ENCODE data around the gene DAB1. TPM values are rescaled to one million over a fixed set of nuclear protein-coding genes. Genes with fewer than 3 reads are reported as not detected.

Gene DAB1
- total and polyA plus RNA-seq, 5 donors from 2014 or later: 0.87 to 5.1 (median 4.0) TPM

- H3K27ac ChIP-seq (ENCODE audit: insufficient read depth, low read length, poor library complexity, severe bottlenecking): no peak overlapping the region
- H3K36me3 ChIP-seq (ENCODE audit: control insufficient read depth, insufficient read depth, low read length): no peaks in the 10 kb centered on the region
- no peak overlapping the region for H3K4me3 ChIP-seq (ENCODE audit: low read depth, low read length)
- ATAC-seq (ENCODE audit: low read depth in 2 of 2): no peak
- no peaks in the 10 kb centered on the region for H3K27me3 ChIP-seq (ENCODE audit: control insufficient read depth, insufficient read depth, low read length)
- H3K4me1 ChIP-seq (ENCODE audit: control insufficient read depth, insufficient read depth, low read length, poor library complexity, severe bottlenecking): no peaks in the 10 kb centered on the region
- no peaks in the 10 kb centered on the region for H3K9me3 ChIP-seq (ENCODE audit: control insufficient read depth in 2 of 2, low read length in 2 of 2)
- DNase-seq: no peak
- no peaks in the 10 kb centered on the region for H3K4me1 Mint-ChIP-seq
- H3K27me3 Mint-ChIP-seq: no peaks in the 10 kb centered on the region
- peaks cover 0 to 4% (median 0%) of the 10 kb centered on the region in 7 donors for H3K9me3 Mint-ChIP-seq
- no peaks in the 10 kb centered on the region for H3K36me3 Mint-ChIP-seq
- H3K4me3 Mint-ChIP-seq: no peak overlapping the region
- no peak overlapping the region for H3K27ac Mint-ChIP-seq
These were observed 314.0 kb downstream of the DAB1 start for GRCh38 chr1:57109883-57110282.

- DNase-seq (no peak), ATAC-seq (ENCODE audit: low read depth in 2 of 2) (no peak)
- Mint-ChIP-seq H3K4me3 (no peak overlapping the region), H3K4me1 (no peaks in the 10 kb centered on the region), H3K36me3 (no peaks in the 10 kb centered on the region), H3K27me3 (no peaks in the 10 kb centered on the region), H3K9me3 (peaks cover 0 to 4% (median 0%) of the 10 kb centered on the region in 7 donors), H3K27ac (no peak overlapping the region)
- Histone ChIP-seq H3K36me3 (ENCODE audit: control insufficient read depth, insufficient read depth, low read length) (no peaks in the 10 kb centered on the region), H3K27me3 (ENCODE audit: control insufficient read depth, insufficient read depth, low read length) (no peaks in the 10 kb centered on the region), H3K9me3 (ENCODE audit: control insufficient read depth in 2 of 2, low read length in 2 of 2) (no peaks in the 10 kb centered on the region), H3K4me1 (ENCODE audit: control insufficient read depth, insufficient read depth, low read length, poor library complexity, severe bottlenecking) (no peaks in the 10 kb centered on the region), H3K27ac (ENCODE audit: insufficient read depth, low read length, poor library complexity, severe bottlenecking) (no peak overlapping the region), H3K4me3 (ENCODE audit: low read depth, low read length) (no peak overlapping the region)
These were observed 314.6 kb downstream of the DAB1 start for GRCh38 chr1:57109247-57109646.

- ATAC-seq (ENCODE audit: low read depth in 2 of 2) (no peak), DNase-seq (no peak)
- Mint-ChIP-seq H3K27ac (no peak overlapping the region), H3K4me1 (no peaks in the 10 kb centered on the region), H3K9me3 (peaks cover 0 to 4% (median 0%) of the 10 kb centered on the region in 7 donors), H3K4me3 (no peak overlapping the region), H3K36me3 (no peaks in the 10 kb centered on the region), H3K27me3 (no peaks in the 10 kb centered on the region)
- no peaks in the 10 kb centered on the region for H3K9me3 ChIP-seq (ENCODE audit: control insufficient read depth in 2 of 2, low read length in 2 of 2)
- H3K27me3 ChIP-seq (ENCODE audit: control insufficient read depth, insufficient read depth, low read length): no peaks in the 10 kb centered on the region
- no peaks in the 10 kb centered on the region for H3K4me1 ChIP-seq (ENCODE audit: control insufficient read depth, insufficient read depth, low read length, poor library complexity, severe bottlenecking)
- no peak overlapping the region for H3K4me3 ChIP-seq (ENCODE audit: low read depth, low read length)
- no peak overlapping the region for H3K27ac ChIP-seq (ENCODE audit: insufficient read depth, low read length, poor library complexity, severe bottlenecking)
- H3K36me3 ChIP-seq (ENCODE audit: control insufficient read depth, insufficient read depth, low read length): no peaks in the 10 kb centered on the region
These were observed 317.6 kb downstream of the DAB1 start for GRCh38 chr1:57106296-57106695.

DNA sequence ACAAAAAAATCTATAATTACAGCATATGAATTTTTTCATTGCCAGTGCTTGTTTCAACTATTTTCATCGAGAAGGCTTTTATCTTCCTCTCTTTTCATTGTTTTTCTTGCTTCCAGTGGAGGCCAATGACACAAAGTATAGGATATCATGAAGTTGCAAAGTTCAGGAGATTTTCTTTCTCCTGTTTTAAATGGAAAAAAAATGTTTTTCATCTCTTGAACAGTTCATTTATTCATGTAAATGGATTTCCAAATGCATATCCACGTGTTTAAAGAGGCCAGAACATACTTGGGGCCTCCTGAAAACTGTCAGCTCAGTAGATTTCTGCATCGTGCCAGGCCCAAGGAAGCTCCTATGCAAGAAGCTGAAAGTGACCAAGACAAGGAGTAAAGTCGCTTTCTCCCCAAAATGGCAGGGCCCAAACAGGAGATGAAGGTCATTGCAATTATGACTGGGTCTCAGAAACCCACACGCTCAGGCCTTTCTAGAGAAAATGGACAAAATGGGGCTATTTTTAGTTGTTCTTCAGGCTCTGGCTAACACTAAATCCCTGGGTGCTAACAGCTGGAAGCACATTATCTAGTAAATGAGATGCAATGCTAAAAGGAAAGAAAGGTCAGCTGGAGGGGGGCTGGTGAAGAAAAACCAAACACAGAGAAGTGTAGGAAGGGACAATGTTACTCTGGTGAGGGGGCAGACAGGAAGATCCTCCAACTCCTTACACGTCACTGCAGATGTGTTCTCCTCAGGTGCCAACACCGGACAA is 321.1 kb downstream of the DAB1 start:
- H3K4me3 Mint-ChIP-seq: no peak overlapping the region
- ATAC-seq (ENCODE audit: low read depth in 2 of 2): no peak
- Histone ChIP-seq H3K4me3 (ENCODE audit: low read depth, low read length) (no peak overlapping the region), H3K4me1 (ENCODE audit: control insufficient read depth, insufficient read depth, low read length, poor library complexity, severe bottlenecking) (no peaks in the 10 kb centered on the region), H3K27ac (ENCODE audit: insufficient read depth, low read length, poor library complexity, severe bottlenecking) (no peak overlapping the region), H3K9me3 (ENCODE audit: control insufficient read depth in 2 of 2, low read length in 2 of 2) (no peaks in the 10 kb centered on the region), H3K36me3 (ENCODE audit: control insufficient read depth, insufficient read depth, low read length) (no peaks in the 10 kb centered on the region), H3K27me3 (ENCODE audit: control insufficient read depth, insufficient read depth, low read length) (no peaks in the 10 kb centered on the region)
- no peaks in the 10 kb centered on the region for H3K4me1 Mint-ChIP-seq
- H3K27ac Mint-ChIP-seq: no peak overlapping the region
- peaks cover 0 to 5% (median 0%) of the 10 kb centered on the region in 7 donors for H3K9me3 Mint-ChIP-seq
- no peak for DNase-seq
- no peaks in the 10 kb centered on the region for H3K36me3 Mint-ChIP-seq
- H3K27me3 Mint-ChIP-seq: no peaks in the 10 kb centered on the region

DNA sequence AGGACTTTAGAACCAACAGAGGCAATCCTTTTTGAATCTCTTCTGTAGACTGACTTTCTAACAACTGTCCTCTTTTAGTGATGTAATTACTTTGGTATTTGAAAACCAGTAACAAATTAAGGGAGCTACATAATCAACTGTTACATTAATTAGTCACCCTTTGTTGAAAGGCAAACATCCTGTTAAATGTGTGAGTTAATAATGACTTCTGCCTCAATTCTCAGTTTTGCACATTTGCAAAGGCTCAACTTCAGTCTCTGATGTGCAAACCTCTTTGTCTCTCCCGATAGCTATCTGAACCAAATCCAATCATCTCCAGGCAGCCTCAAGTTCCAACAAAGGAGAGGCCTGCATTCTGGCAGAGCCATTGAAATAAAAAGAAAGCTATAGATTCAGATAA is 322.7 kb downstream of the DAB1 start:
- Histone ChIP-seq H3K36me3 (ENCODE audit: control insufficient read depth, insufficient read depth, low read length) (no peaks in the 10 kb centered on the region), H3K4me1 (ENCODE audit: control insufficient read depth, insufficient read depth, low read length, poor library complexity, severe bottlenecking) (no peaks in the 10 kb centered on the region), H3K9me3 (ENCODE audit: control insufficient read depth in 2 of 2, low read length in 2 of 2) (no peaks in the 10 kb centered on the region), H3K27ac (ENCODE audit: insufficient read depth, low read length, poor library complexity, severe bottlenecking) (no peak overlapping the region), H3K27me3 (ENCODE audit: control insufficient read depth, insufficient read depth, low read length) (no peaks in the 10 kb centered on the region), H3K4me3 (ENCODE audit: low read depth, low read length) (no peak overlapping the region)
- ATAC-seq (ENCODE audit: low read depth in 2 of 2) (no peak), DNase-seq (no peak)
- no peak overlapping the region for H3K4me3 Mint-ChIP-seq
- H3K36me3 Mint-ChIP-seq: no peaks in the 10 kb centered on the region
- H3K27me3 Mint-ChIP-seq: no peaks in the 10 kb centered on the region
- peaks cover 0 to 5% (median 0%) of the 10 kb centered on the region in 7 donors for H3K9me3 Mint-ChIP-seq
- no peaks in the 10 kb centered on the region for H3K4me1 Mint-ChIP-seq
- no peak overlapping the region for H3K27ac Mint-ChIP-seq

GRCh38 chr1:57094749-57095148 is 329.1 kb downstream of the DAB1 start:
- no peaks in the 10 kb centered on the region for H3K4me1 ChIP-seq (ENCODE audit: control insufficient read depth, insufficient read depth, low read length, poor library complexity, severe bottlenecking)
- no peaks in the 10 kb centered on the region for H3K27me3 Mint-ChIP-seq
- H3K27ac Mint-ChIP-seq: no peak overlapping the region
- no peaks in the 10 kb centered on the region for H3K27me3 ChIP-seq (ENCODE audit: control insufficient read depth, insufficient read depth, low read length)
- DNase-seq: no peak
- no peak overlapping the region for H3K27ac ChIP-seq (ENCODE audit: insufficient read depth, low read length, poor library complexity, severe bottlenecking)
- H3K4me3 Mint-ChIP-seq: no peak overlapping the region
- H3K9me3 Mint-ChIP-seq: peaks cover 0 to 7% (median 0%) of the 10 kb centered on the region in 7 donors
- H3K36me3 ChIP-seq (ENCODE audit: control insufficient read depth, insufficient read depth, low read length): no peaks in the 10 kb centered on the region
- H3K9me3 ChIP-seq (ENCODE audit: control insufficient read depth in 2 of 2, low read length in 2 of 2): no peaks in the 10 kb centered on the region
- H3K4me1 Mint-ChIP-seq: no peaks in the 10 kb centered on the region
- no peaks in the 10 kb centered on the region for H3K36me3 Mint-ChIP-seq
- no peak for ATAC-seq (ENCODE audit: low read depth in 2 of 2)
- H3K4me3 ChIP-seq (ENCODE audit: low read depth, low read length): no peak overlapping the region

- no peak overlapping the region for H3K27ac ChIP-seq (ENCODE audit: insufficient read depth, low read length, poor library complexity, severe bottlenecking)
- no peak for ATAC-seq (ENCODE audit: low read depth in 2 of 2)
- H3K4me1 ChIP-seq (ENCODE audit: control insufficient read depth, insufficient read depth, low read length, poor library complexity, severe bottlenecking): no peaks in the 10 kb centered on the region
- no peaks in the 10 kb centered on the region for H3K27me3 ChIP-seq (ENCODE audit: control insufficient read depth, insufficient read depth, low read length)
- H3K9me3 Mint-ChIP-seq: peaks cover 0 to 5% (median 0%) of the 10 kb centered on the region in 7 donors
- DNase-seq: no peak
- H3K36me3 ChIP-seq (ENCODE audit: control insufficient read depth, insufficient read depth, low read length): no peaks in the 10 kb centered on the region
- no peak overlapping the region for H3K27ac Mint-ChIP-seq
- H3K4me3 ChIP-seq (ENCODE audit: low read depth, low read length): no peak overlapping the region
- H3K36me3 Mint-ChIP-seq: no peaks in the 10 kb centered on the region
- H3K4me1 Mint-ChIP-seq: no peaks in the 10 kb centered on the region
- no peaks in the 10 kb centered on the region for H3K27me3 Mint-ChIP-seq
- H3K9me3 ChIP-seq (ENCODE audit: control insufficient read depth in 2 of 2, low read length in 2 of 2): no peaks in the 10 kb centered on the region
- no peak overlapping the region for H3K4me3 Mint-ChIP-seq
These were observed 330.7 kb downstream of the DAB1 start for GRCh38 chr1:57093122-57093521.

GRCh38 chr1:57091642-57092041 is 332.2 kb downstream of the DAB1 start:
- no peak overlapping the region for H3K4me3 ChIP-seq (ENCODE audit: low read depth, low read length)
- H3K27me3 Mint-ChIP-seq: no peaks in the 10 kb centered on the region
- no peaks in the 10 kb centered on the region for H3K27me3 ChIP-seq (ENCODE audit: control insufficient read depth, insufficient read depth, low read length)
- no peaks in the 10 kb centered on the region for H3K4me1 ChIP-seq (ENCODE audit: control insufficient read depth, insufficient read depth, low read length, poor library complexity, severe bottlenecking)
- no peak overlapping the region for H3K4me3 Mint-ChIP-seq
- no peaks in the 10 kb centered on the region for H3K4me1 Mint-ChIP-seq
- no peaks in the 10 kb centered on the region for H3K9me3 ChIP-seq (ENCODE audit: control insufficient read depth in 2 of 2, low read length in 2 of 2)
- H3K36me3 Mint-ChIP-seq: no peaks in the 10 kb centered on the region
- H3K36me3 ChIP-seq (ENCODE audit: control insufficient read depth, insufficient read depth, low read length): no peaks in the 10 kb centered on the region
- peaks cover 0 to 5% (median 0%) of the 10 kb centered on the region in 7 donors for H3K9me3 Mint-ChIP-seq
- no peak for ATAC-seq (ENCODE audit: low read depth in 2 of 2)
- H3K27ac ChIP-seq (ENCODE audit: insufficient read depth, low read length, poor library complexity, severe bottlenecking): no peak overlapping the region
- no peak for DNase-seq
- no peak overlapping the region for H3K27ac Mint-ChIP-seq

Data from CD4-positive, CD25-positive, alpha-beta regulatory T cell (primary cell).